ENCODE results near the gene FAHD2A. TPM values are rescaled to one million over a fixed set of nuclear protein-coding genes. Genes with fewer than 3 reads are reported as not detected.

FAHD2A gene
- total RNA-seq, 1 experiment from 2014 or later = 23.0 TPM

- CTCF ChIA-PET = interaction anchor here (0.5 kb wide), 1 partner anchor 8 kb away, joined by 5 read pairs; no protein-coding TSS in a partner anchor
Measured at GRCh38 chr2:95379371-95379831, 23.1 kb upstream of the FAHD2A start.

GRCh38 chr2:95380280-95380679, 22.2 kb upstream of the FAHD2A start:
- Histone ChIP-seq H3K9me3 (ENCODE audit: insufficient read depth, low read depth) (no peaks in the 10 kb centered on the region), H3K27ac (no peak overlapping the region), H3K4me3 (no peak overlapping the region), H3F3A (ENCODE audit: insufficient read depth, low read depth) (no peaks in the 10 kb centered on the region), H3K79me2 (ENCODE audit: low read depth) (no peaks in the 10 kb centered on the region), H3K27me3 (ENCODE audit: insufficient read depth, low read depth) (peaks cover 84% of the 10 kb centered on the region), H2AFZ (no peak overlapping the region), H3K9me2 (ENCODE audit: insufficient read depth) (no peaks in the 10 kb centered on the region), H4K20me1 (ENCODE audit: insufficient read depth) (no peaks in the 10 kb centered on the region), H3K4me2 (no peak overlapping the region), H3K4me1 (replicated peaks; ENCODE audit: insufficient read depth) (no peaks in the 10 kb centered on the region), H3K36me3 (ENCODE audit: low read depth) (no peaks in the 10 kb centered on the region)
- intact Hi-C loops (cut with micrococcal nuclease; ENCODE audit: unreplicated experiment) = no loop called here
- ChIA-PET POLR2A (ENCODE audit: unreplicated experiment) (no interaction called here), CTCF (no interaction called here)
- TF ChIP-seq EZH2 (IDR thresholded peaks at IDR 0.05; ENCODE audit: low read depth) = no peak
- TF ChIP-seq, protein P1, sequence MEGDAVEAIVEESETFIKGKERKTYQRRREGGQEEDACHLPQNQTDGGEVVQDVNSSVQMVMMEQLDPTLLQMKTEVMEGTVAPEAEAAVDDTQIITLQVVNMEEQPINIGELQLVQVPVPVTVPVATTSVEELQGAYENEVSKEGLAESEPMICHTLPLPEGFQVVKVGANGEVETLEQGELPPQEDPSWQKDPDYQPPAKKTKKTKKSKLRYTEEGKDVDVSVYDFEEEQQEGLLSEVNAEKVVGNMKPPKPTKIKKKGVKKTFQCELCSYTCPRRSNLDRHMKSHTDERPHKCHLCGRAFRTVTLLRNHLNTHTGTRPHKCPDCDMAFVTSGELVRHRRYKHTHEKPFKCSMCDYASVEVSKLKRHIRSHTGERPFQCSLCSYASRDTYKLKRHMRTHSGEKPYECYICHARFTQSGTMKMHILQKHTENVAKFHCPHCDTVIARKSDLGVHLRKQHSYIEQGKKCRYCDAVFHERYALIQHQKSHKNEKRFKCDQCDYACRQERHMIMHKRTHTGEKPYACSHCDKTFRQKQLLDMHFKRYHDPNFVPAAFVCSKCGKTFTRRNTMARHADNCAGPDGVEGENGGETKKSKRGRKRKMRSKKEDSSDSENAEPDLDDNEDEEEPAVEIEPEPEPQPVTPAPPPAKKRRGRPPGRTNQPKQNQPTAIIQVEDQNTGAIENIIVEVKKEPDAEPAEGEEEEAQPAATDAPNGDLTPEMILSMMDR (conservative IDR thresholded peaks at IDR 0.05) = no peak
- no TSS peak for BruUV-seq (replicated peaks)
- no peak for DNase-seq

More at GRCh38 chr2:95379371-95379831, 23.1 kb upstream of the FAHD2A start:
- no peaks in the 10 kb centered on the region for H3K4me1 ChIP-seq (replicated peaks; ENCODE audit: insufficient read depth)
- H3K79me2 ChIP-seq (ENCODE audit: low read depth) = no peaks in the 10 kb centered on the region
- TF ChIP-seq EZH2 (IDR thresholded peaks at IDR 0.05; ENCODE audit: low read depth) = no peak
- TF ChIP-seq, protein P1 (conservative IDR thresholded peaks at IDR 0.05) = peak; percentile 39; the same call in 1 of the 2 replicates
- POLR2A ChIA-PET (ENCODE audit: unreplicated experiment) = no interaction called here
- intact Hi-C loops (cut with micrococcal nuclease; ENCODE audit: unreplicated experiment) = no loop called here
- no peak for DNase-seq
- no peak overlapping the region for H3K4me2 ChIP-seq
- H3K9me3 ChIP-seq (ENCODE audit: insufficient read depth, low read depth) = no peaks in the 10 kb centered on the region
- H3K4me3 ChIP-seq = no peak overlapping the region
- peaks cover 88% of the 10 kb centered on the region for H3K27me3 ChIP-seq (ENCODE audit: insufficient read depth, low read depth)
- H3K27ac ChIP-seq = no peak overlapping the region
- H3K36me3 ChIP-seq (ENCODE audit: low read depth) = no peaks in the 10 kb centered on the region
- H3K9me2 ChIP-seq (ENCODE audit: insufficient read depth) = no peaks in the 10 kb centered on the region
- H4K20me1 ChIP-seq (ENCODE audit: insufficient read depth) = no peaks in the 10 kb centered on the region
- no peak overlapping the region for H2AFZ ChIP-seq
- H3F3A ChIP-seq (ENCODE audit: insufficient read depth, low read depth) = no peaks in the 10 kb centered on the region
- BruUV-seq (replicated peaks) = no TSS peak

GRCh38 chr2:95380731-95381130, 21.8 kb upstream of the FAHD2A start:
- Histone ChIP-seq H3K36me3 (ENCODE audit: low read depth) (no peaks in the 10 kb centered on the region), H2AFZ (no peak overlapping the region), H3F3A (ENCODE audit: insufficient read depth, low read depth) (no peaks in the 10 kb centered on the region), H3K4me3 (no peak overlapping the region), H3K9me2 (ENCODE audit: insufficient read depth) (no peaks in the 10 kb centered on the region), H4K20me1 (ENCODE audit: insufficient read depth) (no peaks in the 10 kb centered on the region), H3K4me2 (no peak overlapping the region), H3K4me1 (replicated peaks; ENCODE audit: insufficient read depth) (no peaks in the 10 kb centered on the region), H3K9me3 (ENCODE audit: insufficient read depth, low read depth) (no peaks in the 10 kb centered on the region), H3K27me3 (ENCODE audit: insufficient read depth, low read depth) (peaks cover 82% of the 10 kb centered on the region), H3K27ac (no peak overlapping the region), H3K79me2 (ENCODE audit: low read depth) (no peaks in the 10 kb centered on the region)
- no TSS peak for BruUV-seq (replicated peaks)
- DNase-seq = no peak
- TF ChIP-seq EZH2 (IDR thresholded peaks at IDR 0.05; ENCODE audit: low read depth) = no peak
- TF ChIP-seq, protein P1 (conservative IDR thresholded peaks at IDR 0.05) = no peak
- ChIA-PET CTCF (no interaction called here), POLR2A (ENCODE audit: unreplicated experiment) (no interaction called here)
- intact Hi-C loops (cut with micrococcal nuclease; ENCODE audit: unreplicated experiment) = no loop called here

Data from PC-9 (cell line).